Measurements from ENCODE around the gene RAI14. TPM values are rescaled to one million over a fixed set of nuclear protein-coding genes. Genes with fewer than 3 reads are reported as not detected.

The RAI14 gene
- total and polyA plus RNA-seq, 2 donors (not counting 3 experiments of a cell fraction or from before 2014, with no cell fraction given): 114 to 369 TPM

DNA sequence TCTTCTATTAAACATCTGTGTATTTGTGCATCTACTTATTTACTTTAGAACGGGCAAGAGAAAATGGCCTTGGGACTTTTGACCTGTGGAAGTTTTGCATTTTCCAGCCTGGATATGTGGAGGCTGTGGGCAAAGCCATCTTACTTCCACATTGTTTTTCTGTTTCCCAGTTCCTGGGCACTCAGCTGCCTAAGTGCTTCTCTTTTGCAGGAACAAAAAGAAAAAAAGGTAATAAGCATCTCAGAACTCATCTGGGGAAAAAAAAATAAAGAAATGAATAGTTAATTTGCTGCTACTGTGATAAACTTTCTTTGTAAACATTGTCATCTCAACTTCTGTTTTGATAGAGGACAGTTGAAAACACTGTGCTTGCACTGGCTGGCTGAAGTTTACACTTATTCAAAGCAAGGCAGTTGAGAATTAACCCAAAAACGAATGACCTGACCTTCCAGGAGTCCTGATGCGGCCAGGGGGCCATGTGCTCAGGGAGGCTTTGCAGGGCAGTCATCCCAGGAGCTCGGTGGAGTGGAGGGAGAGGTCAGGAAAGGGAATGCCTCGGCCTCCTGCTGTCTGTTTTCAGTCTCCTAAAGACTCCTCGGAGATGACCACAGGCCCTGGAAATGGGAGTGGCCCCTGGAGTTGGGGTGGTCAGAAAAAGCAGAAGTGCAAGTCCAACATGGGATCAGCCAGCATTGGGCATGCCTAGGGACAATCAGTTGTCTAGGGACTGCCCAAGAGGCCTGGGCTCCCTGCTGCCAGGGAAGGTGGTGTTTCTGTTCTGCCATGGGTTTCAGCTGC, 75.5 kb downstream of the RAI14 start:
- CTCF ChIA-PET: no interaction called here
- peaks cover 93% of the 10 kb centered on the region for H3K79me2 ChIP-seq (ENCODE audit: control insufficient read depth, insufficient read depth, low read length)
- TF ChIP-seq, protein P1, sequence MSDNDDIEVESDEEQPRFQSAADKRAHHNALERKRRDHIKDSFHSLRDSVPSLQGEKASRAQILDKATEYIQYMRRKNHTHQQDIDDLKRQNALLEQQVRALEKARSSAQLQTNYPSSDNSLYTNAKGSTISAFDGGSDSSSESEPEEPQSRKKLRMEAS (IDR thresholded peaks at IDR 0.05; ENCODE audit: insufficient read depth, insufficient read length): no peak
- no peak for TF ChIP-seq POLR2A (IDR thresholded peaks at IDR 0.05; ENCODE audit: low read depth, low read length)
- TF ChIP-seq CTCF (IDR thresholded peaks at IDR 0.05; ENCODE audit: extremely low read depth in 1 of 2, insufficient read depth in 1 of 2, low read depth in 1 of 2, low read length in 2 of 2): no peak
- TF ChIP-seq FOS (IDR thresholded peaks at IDR 0.05; ENCODE audit: borderline replicate concordance, insufficient read depth, low read length): no peak
- TF ChIP-seq POLR2AphosphoS5 (IDR thresholded peaks at IDR 0.05; ENCODE audit: insufficient read depth, low read depth, low read length): no peak
- no peak for TF ChIP-seq GATA2 (IDR thresholded peaks at IDR 0.05; ENCODE audit: insufficient read depth, insufficient read length, low read depth, low read length)
- no peak for TF ChIP-seq EZH2 (IDR thresholded peaks at IDR 0.05; ENCODE audit: borderline replicate concordance, low read depth, low read length, severe bottlenecking)
- TF ChIP-seq MYC (IDR thresholded peaks at IDR 0.05; ENCODE audit: low read depth, low read length): no peak
- TF ChIP-seq JUN (IDR thresholded peaks at IDR 0.05; ENCODE audit: borderline replicate concordance, insufficient read depth, insufficient read length, low read depth): no peak
- DNase-seq (ENCODE audit: low read depth, low spot score) (no peak), FAIRE-seq (peak; percentile 54)
- H2AFZ ChIP-seq (ENCODE audit: low read depth, low read length): no peak overlapping the region
- H3K4me1 ChIP-seq (ENCODE audit: control insufficient read depth, extremely low read depth, insufficient read depth, low read length): no peaks in the 10 kb centered on the region
- H3K27ac ChIP-seq (ENCODE audit: insufficient read depth, low read depth, low read length): no peak overlapping the region
- H3K27me3 ChIP-seq (ENCODE audit: control insufficient read depth in 2 of 2, insufficient read depth in 2 of 2, low read length in 2 of 2): no peaks in the 10 kb centered on the region
- H3K36me3 ChIP-seq (ENCODE audit: control insufficient read depth in 2 of 2, extremely low read depth in 1 of 2, insufficient read depth in 2 of 2, low read length in 2 of 2): peaks cover 13 to 23% of the 10 kb centered on the region in 2 experiments
- no peaks in the 10 kb centered on the region for H3K9me1 ChIP-seq (replicated peaks; ENCODE audit: control insufficient read depth, extremely low read depth, insufficient read depth, low read length)
- no peaks in the 10 kb centered on the region for H4K20me1 ChIP-seq (replicated peaks; ENCODE audit: control insufficient read depth, extremely low read depth, insufficient read depth, low read length)
- no TSS peak for BruUV-seq (replicated peaks)
- no peak overlapping the region for H3K9ac ChIP-seq (replicated peaks; ENCODE audit: extremely low read depth, insufficient read depth, low read length)
- dilution Hi-C loops (cut with MboI; ENCODE audit: extremely low pct_ligation_motif_present, low sequenced_read_pairs) (no loop called here), intact Hi-C loops (cut with micrococcal nuclease) (no loop called here)
- no peak overlapping the region for H3K4me3 ChIP-seq (replicated peaks in 1 of 3; ENCODE audit: insufficient read depth in 1 of 3, low read depth in 1 of 3, low read length in 3 of 3)
- no peak overlapping the region for H3K4me2 ChIP-seq (ENCODE audit: insufficient read depth, low read length)
- POLR2A ChIA-PET: no interaction called here
- no peaks in the 10 kb centered on the region for H3K9me3 ChIP-seq (replicated peaks; ENCODE audit: control insufficient read depth, insufficient read depth, low read length)

Measured in endothelial cell of umbilical vein (primary cell).